ENCODE results near the gene RPA1.

Gene RPA1

DNA sequence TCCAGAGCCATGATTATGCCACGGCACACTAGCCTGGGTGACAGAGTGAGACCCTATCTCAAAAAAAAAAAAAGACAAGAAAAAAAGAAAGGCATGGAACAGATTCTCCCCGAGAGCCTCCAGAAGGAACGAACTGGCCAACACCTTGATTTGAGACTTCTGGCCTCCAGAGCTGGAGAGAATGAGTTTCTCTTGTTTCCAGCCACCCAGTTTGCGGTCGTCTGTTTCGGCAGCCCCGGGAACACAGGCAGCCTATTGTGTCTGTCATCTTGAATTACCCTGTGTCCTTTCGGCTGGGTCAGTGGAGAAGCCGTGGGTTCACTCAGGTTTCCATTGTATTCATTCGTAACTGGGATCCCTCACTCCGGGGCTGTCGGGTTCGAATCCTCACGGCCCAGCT, 83.9 kb downstream of the RPA1 start:
- no peak for DNase-seq (ENCODE audit: low spot score)
- TF ChIP-seq, protein P1, sequence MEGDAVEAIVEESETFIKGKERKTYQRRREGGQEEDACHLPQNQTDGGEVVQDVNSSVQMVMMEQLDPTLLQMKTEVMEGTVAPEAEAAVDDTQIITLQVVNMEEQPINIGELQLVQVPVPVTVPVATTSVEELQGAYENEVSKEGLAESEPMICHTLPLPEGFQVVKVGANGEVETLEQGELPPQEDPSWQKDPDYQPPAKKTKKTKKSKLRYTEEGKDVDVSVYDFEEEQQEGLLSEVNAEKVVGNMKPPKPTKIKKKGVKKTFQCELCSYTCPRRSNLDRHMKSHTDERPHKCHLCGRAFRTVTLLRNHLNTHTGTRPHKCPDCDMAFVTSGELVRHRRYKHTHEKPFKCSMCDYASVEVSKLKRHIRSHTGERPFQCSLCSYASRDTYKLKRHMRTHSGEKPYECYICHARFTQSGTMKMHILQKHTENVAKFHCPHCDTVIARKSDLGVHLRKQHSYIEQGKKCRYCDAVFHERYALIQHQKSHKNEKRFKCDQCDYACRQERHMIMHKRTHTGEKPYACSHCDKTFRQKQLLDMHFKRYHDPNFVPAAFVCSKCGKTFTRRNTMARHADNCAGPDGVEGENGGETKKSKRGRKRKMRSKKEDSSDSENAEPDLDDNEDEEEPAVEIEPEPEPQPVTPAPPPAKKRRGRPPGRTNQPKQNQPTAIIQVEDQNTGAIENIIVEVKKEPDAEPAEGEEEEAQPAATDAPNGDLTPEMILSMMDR (IDR thresholded peaks at IDR 0.05; ENCODE audit: extremely low read depth, missing control alignments), result no peak

DNA sequence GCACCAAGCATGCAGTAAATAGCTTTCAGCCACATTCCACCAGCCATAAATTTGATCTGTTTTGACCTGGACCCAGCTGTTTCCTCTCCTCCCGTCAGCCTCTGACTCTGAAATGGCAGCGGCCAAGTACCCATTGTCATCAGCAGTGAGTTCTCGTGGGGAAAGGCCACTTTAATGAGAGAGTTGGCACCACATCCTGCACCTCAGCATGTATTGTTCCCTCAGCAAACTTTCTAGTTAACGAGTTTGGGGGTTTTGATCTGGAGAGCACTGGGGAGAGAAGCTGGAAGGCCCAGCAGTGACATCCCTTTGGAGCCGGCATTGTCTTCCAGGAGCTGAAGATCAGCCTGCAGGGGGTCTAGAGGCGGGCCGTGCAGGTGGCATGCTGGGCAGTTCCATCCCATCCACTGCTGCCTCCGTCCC, 84.9 kb downstream of the RPA1 start:
- no peak for DNase-seq (ENCODE audit: low spot score)
- TF ChIP-seq, protein P1 (IDR thresholded peaks at IDR 0.05; ENCODE audit: extremely low read depth, missing control alignments), result no peak

DNA sequence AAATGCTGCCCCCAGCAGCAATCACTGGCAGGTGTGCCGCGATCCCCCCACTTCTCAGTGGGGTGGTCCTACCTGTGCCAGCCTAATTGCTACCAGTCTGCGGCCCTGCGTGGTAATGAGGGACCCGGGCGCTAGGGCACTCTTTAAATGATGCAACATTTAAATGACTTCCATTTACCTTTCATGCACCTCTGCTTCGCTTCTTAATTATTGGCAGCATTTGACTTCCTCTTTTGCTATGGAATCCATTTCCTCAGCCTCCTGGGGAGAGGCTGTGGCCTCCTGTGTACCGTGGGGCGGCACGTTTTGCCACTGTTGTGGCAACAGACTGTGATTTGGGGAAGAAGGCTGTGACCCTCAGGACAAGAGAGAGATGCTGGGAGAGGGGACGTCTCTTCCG, 86.1 kb downstream of the RPA1 start:
- TF ChIP-seq, protein P1 (IDR thresholded peaks at IDR 0.05; ENCODE audit: extremely low read depth, missing control alignments), result no peak
- DNase-seq (ENCODE audit: low spot score), result no peak

DNA sequence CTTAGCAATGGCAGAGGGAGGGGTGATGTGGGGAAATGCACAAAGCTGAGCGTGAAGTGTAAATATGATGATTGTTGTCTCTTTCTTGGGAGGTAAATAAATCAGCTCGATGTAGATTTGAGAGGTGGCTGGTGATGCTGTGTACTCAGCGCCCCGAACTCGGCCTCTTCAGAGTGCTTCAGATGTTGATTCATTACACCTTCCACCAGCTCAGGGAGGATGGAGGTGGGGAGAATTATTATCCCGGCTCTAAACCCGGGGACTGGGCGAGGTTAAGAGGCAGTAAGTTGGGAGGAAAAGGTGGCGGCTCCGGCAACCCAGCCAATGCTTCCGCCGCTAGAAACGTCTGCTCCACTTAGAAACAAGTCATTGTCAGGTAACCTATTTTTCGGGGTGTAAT, 86.5 kb downstream of the RPA1 start:
- DNase-seq (ENCODE audit: low spot score), result no peak
- TF ChIP-seq, protein P1 (IDR thresholded peaks at IDR 0.05; ENCODE audit: extremely low read depth, missing control alignments), result no peak

DNA sequence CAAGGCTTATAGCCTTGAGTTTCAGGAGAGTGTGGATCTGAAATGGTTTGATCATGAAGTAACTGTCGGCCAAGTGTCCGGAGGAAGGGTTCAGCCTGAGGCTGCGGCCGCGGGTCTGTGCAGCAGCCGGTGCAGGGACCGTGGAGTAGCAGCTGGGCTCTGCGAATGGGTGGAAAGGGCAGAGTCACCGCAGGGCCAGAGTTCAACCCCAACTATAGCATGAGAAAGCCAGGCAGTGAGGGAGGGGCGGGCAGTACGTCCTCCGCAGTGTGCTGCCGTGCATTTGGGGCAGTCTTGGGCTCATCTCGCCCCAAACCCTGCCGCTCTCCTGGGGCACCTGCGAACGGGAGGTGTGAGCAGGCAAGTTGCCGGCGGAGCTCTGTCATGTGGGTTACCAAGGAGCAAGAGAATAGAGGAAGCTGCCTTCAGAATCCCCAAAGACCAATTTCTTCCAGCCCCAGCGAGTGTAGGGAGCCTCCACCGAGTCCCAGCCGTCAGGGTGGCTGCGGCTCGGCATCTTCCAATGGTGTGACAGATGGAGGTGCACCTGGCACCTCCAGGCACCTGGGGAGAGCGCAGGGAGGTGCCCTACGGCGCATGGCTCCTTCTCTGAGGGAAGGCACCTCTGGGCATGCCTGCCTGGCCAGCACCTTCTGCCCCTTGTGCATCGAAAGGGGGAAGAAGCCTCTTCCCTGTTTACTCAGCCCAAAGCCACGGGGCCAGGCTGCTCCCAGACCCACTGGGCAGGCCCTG, 87.3 kb downstream of the RPA1 start:
- TF ChIP-seq, protein P1 (IDR thresholded peaks at IDR 0.05; ENCODE audit: extremely low read depth, missing control alignments), result no peak
- no peak for DNase-seq (ENCODE audit: low spot score)

DNA sequence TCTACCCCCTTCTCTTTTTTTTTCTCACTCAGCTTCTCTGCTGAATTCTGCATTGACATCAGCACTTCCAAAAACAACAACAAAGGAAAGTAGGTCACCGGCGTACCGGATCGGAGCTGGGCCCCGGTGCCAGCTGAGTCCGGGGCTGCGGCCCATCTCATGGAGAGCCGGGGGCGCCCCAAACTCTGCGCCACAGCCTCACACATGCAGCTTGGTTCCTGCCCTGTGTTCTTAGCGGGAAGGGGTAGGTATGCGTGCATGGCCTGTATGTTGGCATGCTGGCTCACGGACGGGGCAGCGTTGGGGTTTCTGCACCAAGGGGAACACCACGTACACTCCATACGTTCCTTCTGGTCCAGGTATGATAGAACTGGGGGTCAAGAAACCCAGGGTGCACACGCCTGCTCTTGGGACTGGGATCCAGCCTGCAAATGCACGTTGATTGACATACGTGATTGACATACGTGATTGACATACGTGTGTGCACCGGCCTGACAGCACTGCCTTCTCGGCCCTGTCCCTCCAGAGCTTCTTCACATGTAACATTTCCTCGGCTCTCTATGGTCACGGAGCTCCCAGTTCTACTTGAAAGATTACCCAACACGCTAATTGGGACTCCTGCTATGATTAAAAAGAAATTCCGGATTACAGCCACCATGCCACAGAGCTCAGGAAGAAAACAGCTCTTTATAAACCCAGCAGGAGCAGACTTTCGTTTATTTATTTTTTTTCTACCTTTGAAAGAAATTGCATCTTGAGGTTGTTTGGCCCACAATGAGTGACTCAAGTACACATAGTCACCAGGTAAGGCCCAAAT, 88.7 kb downstream of the RPA1 start:
- TF ChIP-seq, protein P1 (IDR thresholded peaks at IDR 0.05; ENCODE audit: extremely low read depth, missing control alignments), result no peak
- no peak for DNase-seq (ENCODE audit: low spot score)

DNA sequence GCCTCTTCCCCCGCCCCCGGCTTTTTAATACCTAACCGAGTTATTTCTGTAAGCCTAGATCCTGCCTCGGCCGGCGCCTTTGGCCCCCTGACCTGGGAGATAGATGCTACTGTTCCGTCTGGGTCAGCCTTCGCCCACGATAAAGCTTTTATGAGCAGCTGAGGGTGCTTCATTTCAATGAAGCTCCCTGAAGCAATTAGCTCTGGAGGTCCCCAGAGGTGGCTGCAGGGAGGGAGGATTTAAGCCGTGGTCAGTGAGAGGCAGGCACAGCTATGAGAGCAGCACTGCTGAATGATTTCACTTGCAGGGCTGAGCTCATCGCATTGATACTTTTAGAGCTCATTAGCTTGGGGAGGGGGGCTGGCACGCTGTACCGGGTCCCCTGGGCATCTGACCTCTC, 89.4 kb downstream of the RPA1 start:
- DNase-seq (ENCODE audit: low spot score), result no peak
- TF ChIP-seq, protein P1 (IDR thresholded peaks at IDR 0.05; ENCODE audit: extremely low read depth, missing control alignments), result no peak

Data from GM20000 (cell line).